ENCODE data around the gene LRIT2. TPM values are rescaled to one million over a fixed set of nuclear protein-coding genes. Genes with fewer than 3 reads are reported as not detected.

Gene LRIT2
- total and polyA plus RNA-seq, 12 donors, result not detected

DNA sequence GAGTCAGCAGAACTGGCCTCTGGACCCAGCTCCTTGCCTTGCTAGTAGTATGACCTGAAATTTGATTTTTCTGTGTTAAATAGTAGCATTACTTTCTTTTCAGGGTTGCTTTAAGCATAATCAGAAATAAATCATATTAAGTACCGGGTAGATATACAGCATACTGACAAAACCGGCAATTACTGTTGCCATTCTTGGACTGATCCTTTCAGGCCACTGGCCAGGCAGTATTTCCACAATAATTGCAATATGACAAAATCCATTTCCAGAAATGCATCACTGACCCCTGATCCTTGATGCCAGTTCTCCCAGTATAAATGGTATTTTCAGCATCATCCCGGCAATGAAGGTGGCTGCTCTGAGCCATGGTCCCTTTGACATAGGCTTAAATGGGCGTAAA lies 9.1 kb upstream of the LRIT2 start:
- 74 to 86% (median 76%) methylated on average over 4 of the region's 4 CpGs for WGBS, 4 donors
- Histone ChIP-seq H3K36me3 (replicated peaks in 1 of 2) (no peaks in the 10 kb centered on the region), H3K4me3 (no peak overlapping the region), H3K4me1 (replicated peaks in 1 of 2) (no peaks in the 10 kb centered on the region), H3K27me3 (no peaks in the 10 kb centered on the region), H3K9me3 (replicated peaks in 1 of 3) (no peaks in the 10 kb centered on the region), H3K27ac (no peak overlapping the region)
- TF ChIP-seq POLR2A (IDR thresholded peaks at IDR 0.05) (no peak), CTCF (IDR thresholded peaks at IDR 0.05) (no peak)
- intact Hi-C loops (cut with DNase I), result no loop called here
- no peak for DNase-seq

DNA sequence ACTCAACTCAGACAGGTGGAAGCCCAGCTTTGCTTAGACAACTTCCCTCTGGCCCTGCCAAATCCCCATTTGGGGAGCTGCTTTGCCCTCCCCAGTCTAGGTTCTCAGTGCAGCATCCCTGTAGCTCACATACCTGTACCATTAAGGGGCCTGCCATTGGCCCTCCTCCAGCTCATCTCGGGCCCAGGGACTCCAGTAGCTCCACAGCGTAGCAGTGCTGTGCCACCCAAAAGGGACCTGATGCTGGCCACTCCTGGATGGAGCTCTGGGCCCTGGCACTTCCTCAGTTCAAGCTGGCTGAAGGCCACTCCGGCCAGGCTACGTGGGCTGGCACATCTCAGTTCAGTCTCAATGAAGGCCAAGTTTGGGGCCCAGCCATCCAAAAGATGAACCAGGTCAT lies 8.6 kb upstream of the LRIT2 start:
- 66 to 90% (median 72%) methylated on average over 2 to 4 of the region's 4 CpGs for WGBS, 4 donors
- no peaks in the 10 kb centered on the region for H3K36me3 ChIP-seq (replicated peaks in 1 of 2)
- no peak overlapping the region for H3K4me3 ChIP-seq
- TF ChIP-seq CTCF (IDR thresholded peaks at IDR 0.05) (no peak), POLR2A (IDR thresholded peaks at IDR 0.05) (no peak)
- H3K4me1 ChIP-seq (replicated peaks in 1 of 2), result no peaks in the 10 kb centered on the region
- no peak overlapping the region for H3K27ac ChIP-seq
- no peaks in the 10 kb centered on the region for H3K9me3 ChIP-seq (replicated peaks in 1 of 3)
- intact Hi-C loops (cut with DNase I), result no loop called here
- no peaks in the 10 kb centered on the region for H3K27me3 ChIP-seq
- DNase-seq, result no peak

GRCh38 chr10:84232376-84232775 lies 7.0 kb upstream of the LRIT2 start:
- no peaks in the 10 kb centered on the region for H3K9me3 ChIP-seq (replicated peaks in 1 of 3)
- no peak overlapping the region for H3K27ac ChIP-seq
- H3K36me3 ChIP-seq (replicated peaks in 1 of 2), result no peaks in the 10 kb centered on the region
- TF ChIP-seq CTCF (IDR thresholded peaks at IDR 0.05) (no peak), POLR2A (IDR thresholded peaks at IDR 0.05) (no peak)
- no peak overlapping the region for H3K4me3 ChIP-seq
- no peaks in the 10 kb centered on the region for H3K4me1 ChIP-seq (replicated peaks in 1 of 2)
- 84 to 100% (median 93%) methylated on average over 1 to 10 of the region's 10 CpGs for WGBS, 4 donors
- no peak for DNase-seq
- intact Hi-C loops (cut with DNase I), result no loop called here
- H3K27me3 ChIP-seq, result no peaks in the 10 kb centered on the region

GRCh38 chr10:84230359-84230758 lies 5.0 kb upstream of the LRIT2 start:
- no peak overlapping the region for H3K27ac ChIP-seq
- TF ChIP-seq CTCF (IDR thresholded peaks at IDR 0.05), result no peak
- intact Hi-C loops (cut with DNase I), result no loop called here
- H3K27me3 ChIP-seq, result no peaks in the 10 kb centered on the region
- H3K9me3 ChIP-seq (replicated peaks in 1 of 3), result no peaks in the 10 kb centered on the region
- DNase-seq, result no peak
- H3K36me3 ChIP-seq (replicated peaks in 1 of 2), result no peaks in the 10 kb centered on the region
- no peaks in the 10 kb centered on the region for H3K4me1 ChIP-seq (replicated peaks in 1 of 2)
- H3K4me3 ChIP-seq, result no peak overlapping the region
- 54 to 75% (median 61%) methylated on average over 1 of the region's 1 CpG for WGBS, 4 donors

Data from adrenal gland (tissue), 12 donors.